C4-2B (cell line): ENCODE measurements around the gene BNIP1.

ENCODE experiments used
- H3K27ac ChIP-seq: fragments of 450-650 bp; 2 replicates; pipeline ENCODE4 v1.5.1; 2017
- CTCF ChIP-seq: fragments of 450-650 bp; conservative IDR thresholded peaks from 2 replicates; pipeline ENCODE4 v1.5.1; 2017; ENCODE audit warnings: mild to moderate bottlenecking
- ZFX ChIP-seq: fragments of 450-650 bp; IDR thresholded peaks from 2 replicates; pipeline ENCODE4 v1.6.1; 2017

BNIP1 gene

GRCh38 chr5:173201636-173202265 lies 57.4 kb downstream of the BNIP1 start:
- TF ChIP-seq ZFX (no peak), CTCF (no peak)
- H3K27ac ChIP-seq, result no peak overlapping the region

GRCh38 chr5:173202266-173202875 lies 58.0 kb downstream of the BNIP1 start:
- no peak overlapping the region for H3K27ac ChIP-seq
- TF ChIP-seq CTCF, result no peak
- TF ChIP-seq ZFX, result no peak

GRCh38 chr5:173204185-173204979 lies 60.1 kb downstream of the BNIP1 start:
- no peak overlapping the region for H3K27ac ChIP-seq
- TF ChIP-seq ZFX (no peak), CTCF (peak; percentile 81)

- TF ChIP-seq ZFX (no peak), CTCF (no peak)
- no peak overlapping the region for H3K27ac ChIP-seq
Measured at GRCh38 chr5:173205916-173206315, 61.6 kb downstream of the BNIP1 start.

- no peak overlapping the region for H3K27ac ChIP-seq
- no peak for TF ChIP-seq CTCF
- no peak for TF ChIP-seq ZFX
Measured at GRCh38 chr5:173208296-173208695, 64.0 kb downstream of the BNIP1 start.

GRCh38 chr5:173210877-173211276 lies 66.5 kb downstream of the BNIP1 start:
- TF ChIP-seq CTCF (no peak), ZFX (no peak)
- no peak overlapping the region for H3K27ac ChIP-seq

GRCh38 chr5:173211284-173211683 lies 67.0 kb downstream of the BNIP1 start:
- no peak overlapping the region for H3K27ac ChIP-seq
- TF ChIP-seq CTCF, result no peak
